ENCODE measurements around the gene SCYGR3.

DNA sequence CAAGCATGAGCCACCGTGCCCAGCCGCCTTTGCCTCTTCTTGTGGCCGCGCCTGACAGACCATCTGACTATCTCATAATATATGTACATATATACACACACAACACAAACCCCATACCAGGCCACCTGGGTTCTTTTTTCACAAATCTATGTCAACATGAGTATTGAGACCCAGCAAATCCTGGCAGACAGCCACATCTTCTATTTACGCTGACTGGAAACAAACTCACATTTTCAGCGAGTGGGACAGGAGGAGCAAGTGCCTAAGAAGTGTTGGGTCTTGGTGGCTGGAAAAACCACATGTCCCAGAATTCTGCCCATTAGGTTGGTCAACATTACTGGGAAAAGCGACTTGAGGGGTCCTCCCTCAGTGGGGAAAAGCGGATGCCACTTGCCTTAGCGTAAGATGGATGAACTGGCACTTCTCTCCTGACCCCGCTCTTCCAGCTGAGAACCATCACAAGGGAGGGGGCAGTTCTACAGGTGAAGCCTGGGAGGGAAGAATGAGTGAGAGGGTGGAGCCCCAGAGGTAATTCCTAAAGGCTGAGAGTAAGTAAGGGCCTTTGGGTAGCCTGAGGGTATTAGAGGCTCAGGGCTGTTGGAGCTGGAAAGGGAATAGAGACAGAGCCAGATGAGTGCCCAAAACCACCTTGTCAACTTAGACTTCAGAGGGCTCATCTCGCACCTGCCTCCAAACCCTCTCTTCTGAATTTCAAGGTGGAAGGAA lies 1.9 kb downstream of the SCYGR3 start:
- TF ChIP-seq CTCF (IDR thresholded peaks at IDR 0.05) (no peak), EZH2 (IDR thresholded peaks at IDR 0.05; ENCODE audit: borderline replicate concordance, insufficient read depth, low read depth, low read length, poor library complexity, severe bottlenecking) (no peak)

All from B cell (primary cell).